ENCODE measurements around the gene FBXL13. TPM values are rescaled to one million over a fixed set of nuclear protein-coding genes. Genes with fewer than 3 reads are reported as not detected.

The FBXL13 gene
- total RNA-seq, 1 experiment from 2014 or later, result 2.5 TPM

GRCh38 chr7:102889851-102890250, 184.7 kb downstream of the FBXL13 start:
- H3K9me3 ChIP-seq (ENCODE audit: control insufficient read depth, insufficient read depth, low read depth, low read length), result peaks cover 4% of the 10 kb centered on the region; the same call in 1 of the 2 replicates
- peaks cover 10% of the 10 kb centered on the region; the same call in 1 of the 2 replicates for H3K4me1 ChIP-seq (ENCODE audit: control insufficient read depth, insufficient read depth, low read length)
- ATAC-seq (no peak), DNase-seq (ENCODE audit: low read depth, low spot score) (no peak)
- POLR2A ChIA-PET, result no interaction called here
- CTCF ChIA-PET, result interaction anchor here (0.7 kb wide), 1 partner anchor 103 kb away, joined by 11 read pairs; no protein-coding TSS in a partner anchor
- TF ChIP-seq SIN3A (IDR thresholded peaks at IDR 0.05; ENCODE audit: borderline replicate concordance, insufficient read depth, low read depth, low read length), result no peak
- TF ChIP-seq, protein P1, sequence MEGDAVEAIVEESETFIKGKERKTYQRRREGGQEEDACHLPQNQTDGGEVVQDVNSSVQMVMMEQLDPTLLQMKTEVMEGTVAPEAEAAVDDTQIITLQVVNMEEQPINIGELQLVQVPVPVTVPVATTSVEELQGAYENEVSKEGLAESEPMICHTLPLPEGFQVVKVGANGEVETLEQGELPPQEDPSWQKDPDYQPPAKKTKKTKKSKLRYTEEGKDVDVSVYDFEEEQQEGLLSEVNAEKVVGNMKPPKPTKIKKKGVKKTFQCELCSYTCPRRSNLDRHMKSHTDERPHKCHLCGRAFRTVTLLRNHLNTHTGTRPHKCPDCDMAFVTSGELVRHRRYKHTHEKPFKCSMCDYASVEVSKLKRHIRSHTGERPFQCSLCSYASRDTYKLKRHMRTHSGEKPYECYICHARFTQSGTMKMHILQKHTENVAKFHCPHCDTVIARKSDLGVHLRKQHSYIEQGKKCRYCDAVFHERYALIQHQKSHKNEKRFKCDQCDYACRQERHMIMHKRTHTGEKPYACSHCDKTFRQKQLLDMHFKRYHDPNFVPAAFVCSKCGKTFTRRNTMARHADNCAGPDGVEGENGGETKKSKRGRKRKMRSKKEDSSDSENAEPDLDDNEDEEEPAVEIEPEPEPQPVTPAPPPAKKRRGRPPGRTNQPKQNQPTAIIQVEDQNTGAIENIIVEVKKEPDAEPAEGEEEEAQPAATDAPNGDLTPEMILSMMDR (IDR thresholded peaks at IDR 0.05), result no peak
- no peak for TF ChIP-seq TCF7L2 (IDR thresholded peaks at IDR 0.05; ENCODE audit: low read depth, low read length)
- TF ChIP-seq REST (IDR thresholded peaks at IDR 0.05; ENCODE audit: insufficient read depth in 1 of 2, low read depth in 2 of 2, low read length in 1 of 2), result no peak
- no peak for TF ChIP-seq POLR2AphosphoS5 (IDR thresholded peaks at IDR 0.05; ENCODE audit: low read depth, low read length)
- intact Hi-C loops (cut with micrococcal nuclease; ENCODE audit: unreplicated experiment), result no loop called here
- no TSS peak for BruUV-seq (replicated peaks)
- H3K27me3 ChIP-seq (ENCODE audit: control insufficient read depth, insufficient read depth, low read length), result no peaks in the 10 kb centered on the region
- no peak overlapping the region for H3K4me3 ChIP-seq (ENCODE audit: low read depth in 2 of 2, low read length in 2 of 2)
- peak overlapping the region; percentile 4; the same call in 1 of the 2 replicates for H3K27ac ChIP-seq (ENCODE audit: low read length)
- H3K36me3 ChIP-seq (ENCODE audit: control insufficient read depth, insufficient read depth, low read length), result no peaks in the 10 kb centered on the region
- in situ Hi-C loops (cut with HindIII; ENCODE audit: low pct_unique_long_range_greater_than_20kb, low sequenced_read_pairs), result no loop called here

DNA sequence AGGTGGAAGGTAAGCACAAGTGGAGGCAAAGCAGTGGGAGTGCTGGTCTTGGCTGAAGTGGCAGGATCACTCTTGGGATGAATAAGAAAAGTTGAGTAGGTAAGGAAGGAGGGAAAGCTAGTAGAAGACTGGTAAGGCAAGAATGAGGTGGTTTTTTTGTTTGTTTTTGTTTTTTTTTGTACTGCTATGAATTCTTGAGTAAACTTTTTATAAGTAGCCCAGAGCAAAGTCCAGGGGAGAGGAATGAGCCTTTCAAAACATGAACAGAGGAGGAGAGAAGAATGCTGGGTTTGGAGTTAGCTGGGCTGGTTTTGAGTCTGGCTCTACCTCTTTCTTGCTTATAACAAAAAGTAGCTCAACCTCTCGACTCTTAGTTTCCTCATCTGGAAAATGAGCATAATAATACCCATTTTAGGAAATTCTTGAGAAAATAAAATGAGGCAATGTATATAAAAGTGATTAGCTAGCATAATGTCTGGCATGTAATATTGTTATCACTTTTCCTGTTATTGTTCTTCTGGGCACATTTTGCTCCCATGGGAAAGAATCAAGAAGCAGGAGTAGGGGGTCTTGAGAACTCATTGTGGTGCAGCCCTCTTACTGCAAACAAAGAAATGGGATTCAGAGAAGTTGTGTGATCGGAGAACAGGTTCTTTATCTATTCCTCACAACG, 185.9 kb downstream of the FBXL13 start:
- POLR2A ChIA-PET, result no interaction called here
- H3K9me3 ChIP-seq (ENCODE audit: control insufficient read depth, insufficient read depth, low read depth, low read length), result peaks cover 4% of the 10 kb centered on the region; the same call in 1 of the 2 replicates
- no TSS peak for BruUV-seq (replicated peaks)
- peaks cover 10% of the 10 kb centered on the region; the same call in 1 of the 2 replicates for H3K4me1 ChIP-seq (ENCODE audit: control insufficient read depth, insufficient read depth, low read length)
- in situ Hi-C loops (cut with HindIII; ENCODE audit: low pct_unique_long_range_greater_than_20kb, low sequenced_read_pairs), result no loop called here
- CTCF ChIA-PET, result interaction anchor here (0.6 kb wide), 1 partner anchor 615 kb away, joined by 3 read pairs; no protein-coding TSS in a partner anchor
- no peak for ATAC-seq
- intact Hi-C loops (cut with micrococcal nuclease; ENCODE audit: unreplicated experiment), result no loop called here
- no peak for DNase-seq (ENCODE audit: low read depth, low spot score)
- no peaks in the 10 kb centered on the region for H3K36me3 ChIP-seq (ENCODE audit: control insufficient read depth, insufficient read depth, low read length)
- H3K4me3 ChIP-seq (ENCODE audit: low read depth in 2 of 2, low read length in 2 of 2), result no peak overlapping the region
- TF ChIP-seq, protein P1 (IDR thresholded peaks at IDR 0.05), result no peak
- no peak for TF ChIP-seq TCF7L2 (IDR thresholded peaks at IDR 0.05; ENCODE audit: low read depth, low read length)
- TF ChIP-seq REST (IDR thresholded peaks at IDR 0.05; ENCODE audit: insufficient read depth in 1 of 2, low read depth in 2 of 2, low read length in 1 of 2), result no peak
- TF ChIP-seq POLR2AphosphoS5 (IDR thresholded peaks at IDR 0.05; ENCODE audit: low read depth, low read length), result no peak
- TF ChIP-seq SIN3A (IDR thresholded peaks at IDR 0.05; ENCODE audit: borderline replicate concordance, insufficient read depth, low read depth, low read length), result no peak
- H3K27me3 ChIP-seq (ENCODE audit: control insufficient read depth, insufficient read depth, low read length), result no peaks in the 10 kb centered on the region
- peak overlapping the region; percentile 41; the same call in 1 of the 2 replicates for H3K27ac ChIP-seq (ENCODE audit: low read length)
